ENCODE data around the gene RAB40B.

Gene RAB40B

GRCh38 chr17:82645516-82645915, 53.0 kb downstream of the RAB40B start:
- Histone ChIP-seq H3K9me3 (ENCODE audit: insufficient read depth, low read length, severe bottlenecking) (no peaks in the 10 kb centered on the region), H3K4me3 (ENCODE audit: low read depth in 1 of 2, low read length in 2 of 2) (no peak overlapping the region), H3K9ac (ENCODE audit: low read depth, low read length) (no peak overlapping the region), H3K27ac (ENCODE audit: low read length) (no peak overlapping the region), H2AFZ (ENCODE audit: low read depth, low read length) (no peak overlapping the region), H3K4me1 (ENCODE audit: insufficient read depth, low read length) (peaks cover 28% of the 10 kb centered on the region), H3K79me2 (ENCODE audit: insufficient read depth, low read length) (peaks cover 76% of the 10 kb centered on the region), H3K27me3 (ENCODE audit: insufficient read depth, low read length, poor library complexity) (no peaks in the 10 kb centered on the region), H3K4me2 (ENCODE audit: insufficient read depth, low read length) (peak overlapping the region; percentile 98), H4K20me1 (ENCODE audit: insufficient read depth, low read length) (peaks cover 61% of the 10 kb centered on the region), H3K36me3 (ENCODE audit: insufficient read depth, low read length) (peaks cover 52% of the 10 kb centered on the region)
- TF ChIP-seq EZH2 (IDR thresholded peaks at IDR 0.05; ENCODE audit: borderline replicate concordance, low read depth, low read length, severe bottlenecking) (no peak), CTCF (IDR thresholded peaks at IDR 0.05; ENCODE audit: borderline replicate concordance, extremely low read depth, low read length, poor library complexity, severe bottlenecking) (no peak)
- DNase-seq (no peak), ATAC-seq (ENCODE audit: insufficient read depth, low read depth) (no peak)

- no peaks in the 10 kb centered on the region for H3K9me3 ChIP-seq (ENCODE audit: insufficient read depth, low read length, severe bottlenecking)
- no peaks in the 10 kb centered on the region for H3K27me3 ChIP-seq (ENCODE audit: insufficient read depth, low read length, poor library complexity)
- DNase-seq: no peak
- H3K4me1 ChIP-seq (ENCODE audit: insufficient read depth, low read length): peaks cover 27% of the 10 kb centered on the region
- TF ChIP-seq EZH2 (IDR thresholded peaks at IDR 0.05; ENCODE audit: borderline replicate concordance, low read depth, low read length, severe bottlenecking) (no peak), CTCF (IDR thresholded peaks at IDR 0.05; ENCODE audit: borderline replicate concordance, extremely low read depth, low read length, poor library complexity, severe bottlenecking) (no peak)
- H3K79me2 ChIP-seq (ENCODE audit: insufficient read depth, low read length): peaks cover 89% of the 10 kb centered on the region
- no peak for ATAC-seq (ENCODE audit: insufficient read depth, low read depth)
- H3K9ac ChIP-seq (ENCODE audit: low read depth, low read length): no peak overlapping the region
- no peak overlapping the region for H2AFZ ChIP-seq (ENCODE audit: low read depth, low read length)
- peaks cover 65% of the 10 kb centered on the region for H3K36me3 ChIP-seq (ENCODE audit: insufficient read depth, low read length)
- peaks cover 71% of the 10 kb centered on the region for H4K20me1 ChIP-seq (ENCODE audit: insufficient read depth, low read length)
- no peak overlapping the region for H3K4me3 ChIP-seq (ENCODE audit: low read depth in 1 of 2, low read length in 2 of 2)
- H3K4me2 ChIP-seq (ENCODE audit: insufficient read depth, low read length): 0 out of 2 replicates have a peak overlapping the region, but pooled peaks have one; percentile 8
- no peak overlapping the region for H3K27ac ChIP-seq (ENCODE audit: low read length)
Measured at GRCh38 chr17:82644148-82644547, 54.4 kb downstream of the RAB40B start.

- H3K4me1 ChIP-seq (ENCODE audit: insufficient read depth, low read length): peaks cover 18% of the 10 kb centered on the region
- DNase-seq: no peak
- H3K79me2 ChIP-seq (ENCODE audit: insufficient read depth, low read length): peaks cover 94% of the 10 kb centered on the region
- ATAC-seq (ENCODE audit: insufficient read depth, low read depth): no peak
- no peaks in the 10 kb centered on the region for H3K9me3 ChIP-seq (ENCODE audit: insufficient read depth, low read length, severe bottlenecking)
- H3K4me3 ChIP-seq (ENCODE audit: low read depth in 1 of 2, low read length in 2 of 2): no peak overlapping the region
- no peak overlapping the region for H3K9ac ChIP-seq (ENCODE audit: low read depth, low read length)
- H4K20me1 ChIP-seq (ENCODE audit: insufficient read depth, low read length): peaks cover 62% of the 10 kb centered on the region
- H3K27me3 ChIP-seq (ENCODE audit: insufficient read depth, low read length, poor library complexity): no peaks in the 10 kb centered on the region
- H2AFZ ChIP-seq (ENCODE audit: low read depth, low read length): no peak overlapping the region
- H3K36me3 ChIP-seq (ENCODE audit: insufficient read depth, low read length): peaks cover 63% of the 10 kb centered on the region
- no peak overlapping the region for H3K27ac ChIP-seq (ENCODE audit: low read length)
- no peak overlapping the region for H3K4me2 ChIP-seq (ENCODE audit: insufficient read depth, low read length)
- TF ChIP-seq EZH2 (IDR thresholded peaks at IDR 0.05; ENCODE audit: borderline replicate concordance, low read depth, low read length, severe bottlenecking) (no peak), CTCF (IDR thresholded peaks at IDR 0.05; ENCODE audit: borderline replicate concordance, extremely low read depth, low read length, poor library complexity, severe bottlenecking) (no peak)
Measured at GRCh38 chr17:82642022-82642421, 56.5 kb downstream of the RAB40B start.

DNA sequence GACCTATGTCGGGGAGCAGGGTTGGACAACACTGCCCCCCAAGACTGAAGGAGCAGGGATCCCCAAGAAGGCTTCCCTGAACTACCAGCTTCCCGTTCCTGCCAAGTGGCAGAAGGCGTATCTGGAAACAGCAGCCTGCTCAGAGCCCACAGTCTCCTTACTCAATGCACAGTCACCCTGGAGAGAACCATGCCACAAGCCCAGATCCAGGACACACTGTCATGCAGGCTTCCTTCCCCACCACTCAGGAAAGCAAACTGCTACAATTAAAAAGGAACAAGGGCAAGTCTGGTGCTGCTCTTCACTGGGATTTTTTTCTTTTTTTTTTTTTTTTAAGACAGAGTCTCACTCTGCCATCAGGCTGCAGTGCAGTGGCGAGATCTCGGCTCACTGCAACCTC, 58.5 kb downstream of the RAB40B start:
- H4K20me1 ChIP-seq (ENCODE audit: insufficient read depth, low read length): peaks cover 51% of the 10 kb centered on the region

More for the DNA sequence above, 58.5 kb downstream of the RAB40B start:
- H3K4me3 ChIP-seq (ENCODE audit: low read depth in 1 of 2, low read length in 2 of 2): no peak overlapping the region
- H3K27me3 ChIP-seq (ENCODE audit: insufficient read depth, low read length, poor library complexity): no peaks in the 10 kb centered on the region
- TF ChIP-seq EZH2 (IDR thresholded peaks at IDR 0.05; ENCODE audit: borderline replicate concordance, low read depth, low read length, severe bottlenecking): no peak
- TF ChIP-seq CTCF (IDR thresholded peaks at IDR 0.05; ENCODE audit: borderline replicate concordance, extremely low read depth, low read length, poor library complexity, severe bottlenecking): no peak
- no peak overlapping the region for H3K4me2 ChIP-seq (ENCODE audit: insufficient read depth, low read length)
- DNase-seq (no peak), ATAC-seq (ENCODE audit: insufficient read depth, low read depth) (no peak)
- no peaks in the 10 kb centered on the region for H3K4me1 ChIP-seq (ENCODE audit: insufficient read depth, low read length)
- H3K36me3 ChIP-seq (ENCODE audit: insufficient read depth, low read length): peaks cover 67% of the 10 kb centered on the region
- H2AFZ ChIP-seq (ENCODE audit: low read depth, low read length): no peak overlapping the region
- H3K27ac ChIP-seq (ENCODE audit: low read length): no peak overlapping the region
- H3K9me3 ChIP-seq (ENCODE audit: insufficient read depth, low read length, severe bottlenecking): no peaks in the 10 kb centered on the region
- H3K9ac ChIP-seq (ENCODE audit: low read depth, low read length): no peak overlapping the region
- peaks cover 91% of the 10 kb centered on the region for H3K79me2 ChIP-seq (ENCODE audit: insufficient read depth, low read length)
